Prostate gland (tissue), 2 donors: ENCODE measurements around the gene TBX10.

ENCODE experiments used
- POLR2A ChIP-seq: fragments of 450-650 bp; IDR thresholded peaks from one replicate; pipeline ENCODE4 v1.6.1; 2016; ENCODE audit warnings: antibody characterized with exemption, mild to moderate bottlenecking
- TF ChIP-seq, protein P1 (sequence below), 4 experiments: fragments of 200-600 bp in 2 of 4; fragments of 450-650 bp in 2 of 4; sonication (generic) in 2 of 4; IDR thresholded peaks; 1 replicate in 3 of 4; 2 replicates in 1 of 4; pipeline ENCODE4 v1.5.1; 2016 to 2019; ENCODE audit warnings: antibody characterized with exemption in 4 of 4, mild to moderate bottlenecking in 2 of 4, moderate library complexity in 2 of 4

DNA sequence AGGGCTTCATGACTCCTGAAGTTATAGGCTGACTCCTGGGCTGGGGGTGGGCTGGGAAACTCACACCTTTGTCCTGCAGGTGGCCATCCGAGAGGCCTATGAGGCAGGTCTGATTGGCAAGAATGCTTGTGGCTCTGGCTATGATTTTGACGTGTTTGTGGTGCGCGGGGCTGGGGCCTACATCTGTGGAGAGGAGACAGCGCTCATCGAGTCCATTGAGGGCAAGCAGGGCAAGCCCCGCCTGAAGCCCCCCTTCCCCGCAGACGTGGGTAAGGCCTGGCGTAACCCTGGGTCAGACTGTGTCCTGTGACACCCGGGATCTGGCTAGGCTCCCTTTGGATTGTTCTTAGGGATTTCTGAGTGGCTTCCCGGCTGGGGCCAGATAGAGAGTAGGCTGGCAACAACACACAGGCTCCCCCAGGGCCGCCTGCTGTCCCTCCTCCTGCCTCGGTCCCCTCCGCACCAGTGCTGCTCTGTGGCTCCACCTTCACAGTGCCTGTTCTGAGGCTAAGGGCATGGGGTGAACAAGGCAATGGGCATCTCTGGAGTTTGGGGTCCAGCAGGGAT, 29.2 kb downstream of the TBX10 start:
- TF ChIP-seq, protein P1, sequence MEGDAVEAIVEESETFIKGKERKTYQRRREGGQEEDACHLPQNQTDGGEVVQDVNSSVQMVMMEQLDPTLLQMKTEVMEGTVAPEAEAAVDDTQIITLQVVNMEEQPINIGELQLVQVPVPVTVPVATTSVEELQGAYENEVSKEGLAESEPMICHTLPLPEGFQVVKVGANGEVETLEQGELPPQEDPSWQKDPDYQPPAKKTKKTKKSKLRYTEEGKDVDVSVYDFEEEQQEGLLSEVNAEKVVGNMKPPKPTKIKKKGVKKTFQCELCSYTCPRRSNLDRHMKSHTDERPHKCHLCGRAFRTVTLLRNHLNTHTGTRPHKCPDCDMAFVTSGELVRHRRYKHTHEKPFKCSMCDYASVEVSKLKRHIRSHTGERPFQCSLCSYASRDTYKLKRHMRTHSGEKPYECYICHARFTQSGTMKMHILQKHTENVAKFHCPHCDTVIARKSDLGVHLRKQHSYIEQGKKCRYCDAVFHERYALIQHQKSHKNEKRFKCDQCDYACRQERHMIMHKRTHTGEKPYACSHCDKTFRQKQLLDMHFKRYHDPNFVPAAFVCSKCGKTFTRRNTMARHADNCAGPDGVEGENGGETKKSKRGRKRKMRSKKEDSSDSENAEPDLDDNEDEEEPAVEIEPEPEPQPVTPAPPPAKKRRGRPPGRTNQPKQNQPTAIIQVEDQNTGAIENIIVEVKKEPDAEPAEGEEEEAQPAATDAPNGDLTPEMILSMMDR (IDR thresholded peaks at IDR 0.05): no peak
- no peak for TF ChIP-seq POLR2A
